GM12878 (cell line): ENCODE results near the gene CTNNBIP1.

Source experiments
- CTCF ChIP-seq, 3 experiments: IDR thresholded peaks in 2 of 3; conservative IDR thresholded peaks in 1 of 3; 2 replicates each; pipeline ENCODE4 v1.5.1; 2011; ENCODE audit warnings: low read depth in 3 of 3, low read length in 3 of 3, mild to moderate bottlenecking in 3 of 3, control low read depth in 2 of 3, moderate library complexity in 2 of 3, inconsistent platforms in 1 of 3, mixed read lengths in 1 of 3; ENCODE audit not compliant: control insufficient read depth in 2 of 3, insufficient read depth in 1 of 3; ENCODE audit errors: extremely low read depth in 1 of 3
- POLR2A ChIP-seq: IDR thresholded peaks from 2 replicates; pipeline ENCODE4 v1.6.1; 2011; ENCODE audit warnings: low read depth, mild to moderate bottlenecking, low read length
- SMAD1 ChIP-seq: fragments of 450-650 bp; IDR thresholded peaks from 2 replicates; pipeline ENCODE4 v1.6.1; 2018; ENCODE audit warnings: mild to moderate bottlenecking, low read depth; ENCODE audit not compliant: partially characterized antibody
- ZNF24 ChIP-seq: fragments of 450-650 bp; IDR thresholded peaks from 2 replicates; pipeline ENCODE4 v1.6.1; 2017; ENCODE audit warnings: antibody characterized with exemption, mild to moderate bottlenecking

GRCh38 chr1:9801909-9802308 lies 108.2 kb downstream of the CTNNBIP1 start:
- no peak for TF ChIP-seq POLR2A
- no peak for TF ChIP-seq CTCF (IDR thresholded peaks at IDR 0.05 in 2 of 3, conservative IDR thresholded peaks at IDR 0.05 in 1 of 3; ENCODE audit: control insufficient read depth in 2 of 3, extremely low read depth in 1 of 3, insufficient read depth in 1 of 3, low read depth in 3 of 3, low read length in 3 of 3)
- no peak for TF ChIP-seq ZNF24
- TF ChIP-seq SMAD1, result no peak
